GM18505 (cell line): Measurements from ENCODE around the gene RGMA.

ENCODE experiments used
- ATAC-seq: cut with Tn5 transposase; IDR thresholded peaks from one replicate; pipeline ENCODE4 v1.9.1; 2021; ENCODE audit not compliant: unreplicated experiment
- POLR2A ChIP-seq: IDR thresholded peaks from 4 replicates; pipeline ENCODE4 v1.6.1; 2011; ENCODE audit warnings: borderline replicate concordance; ENCODE audit not compliant: insufficient read depth, insufficient read length; ENCODE audit errors: extremely low read depth

The RGMA gene

DNA sequence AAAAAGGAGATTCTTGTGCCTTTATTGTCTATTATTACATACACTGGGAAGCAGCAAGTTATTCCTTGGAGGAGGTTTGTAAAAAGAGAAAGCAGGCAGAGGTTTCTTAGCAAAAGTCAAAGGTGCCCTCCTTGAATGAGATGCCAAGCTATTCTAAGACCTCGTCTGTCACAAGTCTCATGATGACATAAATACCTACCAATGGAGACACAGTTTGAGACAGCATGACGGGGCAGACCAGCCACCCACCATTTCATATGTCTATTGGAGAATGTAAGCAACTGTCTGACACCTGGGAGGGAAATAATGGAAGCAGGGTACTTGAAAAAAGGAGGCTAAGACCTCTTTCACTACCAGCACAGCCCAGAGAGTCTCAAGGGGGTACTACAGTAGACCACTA, 2.2 kb downstream of the RGMA start:
- TF ChIP-seq POLR2A, result no peak
- ATAC-seq, result no peak

DNA sequence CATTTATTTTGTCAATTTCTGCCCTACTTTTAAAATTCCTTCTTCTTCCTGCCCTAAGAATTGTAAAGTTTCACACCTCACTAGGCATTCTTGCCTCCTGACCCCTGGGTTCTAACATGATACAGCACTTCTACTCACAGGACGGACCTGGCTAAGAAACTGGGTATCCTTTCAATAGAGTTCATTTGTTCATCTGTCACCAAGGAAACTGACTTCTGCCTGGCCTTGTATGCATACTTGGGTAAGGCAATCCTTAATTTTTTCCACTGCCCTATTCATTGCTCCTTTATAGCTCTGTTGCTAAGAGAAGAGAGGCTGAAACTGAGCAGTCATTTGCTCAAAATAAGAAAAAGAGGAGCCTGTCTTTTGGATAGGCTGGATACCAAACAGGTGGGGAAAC, 3.3 kb downstream of the RGMA start:
- TF ChIP-seq POLR2A, result no peak
- ATAC-seq, result no peak

DNA sequence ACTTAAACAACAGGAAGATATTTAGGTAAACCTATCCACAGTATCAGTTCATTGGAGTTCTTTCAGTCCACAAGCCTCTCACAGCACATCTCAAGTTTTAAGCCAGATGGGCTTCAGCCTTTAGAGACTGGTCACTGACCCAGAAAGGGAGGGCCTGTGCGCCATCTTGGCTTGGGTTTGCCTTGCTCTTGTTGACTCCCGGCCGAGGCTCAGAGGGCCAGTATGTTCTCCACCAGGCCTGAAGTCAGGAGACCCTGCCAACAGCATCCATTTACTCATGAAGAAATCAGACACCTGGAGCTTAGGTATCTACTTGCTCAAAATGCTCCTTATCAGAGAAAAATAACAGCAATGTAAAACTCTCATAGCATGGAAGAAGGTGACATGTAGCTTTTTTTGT, 6.2 kb downstream of the RGMA start:
- no peak for ATAC-seq
- TF ChIP-seq POLR2A, result no peak

DNA sequence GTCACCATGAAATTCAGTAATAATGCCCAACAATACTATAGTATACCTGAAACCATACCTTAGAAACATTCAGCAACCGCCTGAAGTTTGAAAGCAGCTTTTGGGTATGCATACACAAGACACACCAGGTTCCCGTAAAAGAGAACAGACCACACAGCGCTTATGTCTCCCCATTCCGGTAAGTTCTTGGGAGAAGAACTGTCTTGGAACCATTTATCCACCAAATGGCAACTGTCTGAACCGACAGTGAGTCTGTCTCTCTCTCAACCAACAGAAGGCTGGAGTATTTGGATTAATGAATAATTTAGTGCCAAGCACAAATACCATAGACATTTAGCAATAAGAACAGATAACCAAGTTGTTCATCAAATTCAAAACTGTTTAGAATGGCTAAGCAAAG, 7.6 kb downstream of the RGMA start:
- TF ChIP-seq POLR2A, result no peak
- no peak for ATAC-seq

DNA sequence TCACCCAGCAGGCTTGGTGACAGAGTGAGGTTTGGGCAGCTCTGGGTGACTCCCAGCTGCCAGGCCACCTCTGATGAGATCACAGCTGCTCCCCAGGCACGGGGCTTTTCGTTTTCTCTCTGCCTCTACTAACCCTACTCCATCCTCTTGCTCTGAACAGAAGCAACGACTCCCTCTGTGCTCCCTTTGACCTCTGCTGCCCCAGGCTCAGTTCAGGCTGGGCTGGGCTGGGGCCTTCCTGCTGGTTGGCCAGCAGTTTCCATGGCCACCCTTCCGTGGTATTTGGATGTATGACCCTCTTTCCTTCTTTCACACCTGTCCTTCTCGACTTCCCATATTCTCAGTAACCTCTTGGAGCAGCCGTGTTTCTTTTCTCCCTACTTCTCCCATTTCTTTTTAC, 8.6 kb downstream of the RGMA start:
- no peak for ATAC-seq
- no peak for TF ChIP-seq POLR2A

DNA sequence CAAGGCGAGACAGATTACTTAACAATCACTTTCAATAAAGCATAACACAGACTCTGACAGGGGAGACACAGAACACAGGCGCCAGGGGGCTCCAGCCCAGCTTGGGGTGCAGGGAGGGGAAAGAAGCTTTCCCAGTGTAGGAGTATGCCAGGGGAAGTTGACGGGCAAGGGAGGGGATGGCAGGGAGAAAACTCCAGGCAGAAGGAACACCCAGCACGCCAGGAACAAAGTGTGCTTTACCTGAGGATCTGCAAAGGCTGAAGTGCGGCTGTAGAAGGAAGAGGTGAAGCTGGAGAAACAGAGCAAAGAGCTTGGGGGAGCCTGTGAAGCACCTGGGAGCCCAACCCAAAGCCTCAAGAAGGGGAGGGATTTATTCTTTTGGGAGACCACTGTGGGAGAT, 12.1 kb downstream of the RGMA start:
- no peak for TF ChIP-seq POLR2A
- ATAC-seq, result no peak

DNA sequence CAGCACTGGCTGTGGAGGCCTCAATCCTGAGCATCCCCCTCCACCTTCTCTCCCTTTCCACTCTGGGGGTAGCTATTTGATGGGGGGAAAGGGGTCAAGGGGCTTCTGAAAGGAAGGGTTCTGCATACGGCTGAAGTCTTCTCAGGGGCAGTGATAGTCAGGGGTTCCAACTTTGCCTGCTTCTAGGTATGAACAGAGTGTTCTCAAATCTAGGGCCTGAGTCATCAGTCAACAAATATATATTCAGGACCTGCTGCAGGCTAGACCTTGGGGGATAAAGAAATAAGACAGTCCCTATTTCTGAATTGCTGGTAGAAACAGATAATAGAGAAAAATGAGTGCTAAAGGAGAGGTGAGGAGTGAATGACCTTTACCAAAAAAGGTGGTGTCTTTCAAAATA, 12.8 kb downstream of the RGMA start:
- ATAC-seq, result no peak
- no peak for TF ChIP-seq POLR2A

DNA sequence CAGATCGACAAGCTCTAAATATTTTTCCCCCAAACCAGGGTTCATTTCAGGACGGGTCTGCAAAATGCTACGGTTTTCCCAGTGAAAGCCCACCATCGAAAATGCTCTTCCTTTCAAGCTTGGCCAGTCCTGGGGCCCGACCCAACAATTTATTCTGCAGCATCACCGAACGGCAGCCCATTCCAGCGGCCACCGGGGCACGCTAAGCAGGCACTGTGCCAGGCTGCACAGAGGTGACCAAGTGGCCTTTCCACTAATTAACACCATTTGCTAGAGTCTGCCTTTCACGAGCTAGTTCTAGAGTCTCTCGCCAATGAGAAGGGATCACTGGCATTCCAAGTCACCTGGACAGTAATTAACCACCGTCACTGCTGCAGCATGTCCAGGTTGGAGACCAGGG, 14.4 kb downstream of the RGMA start:
- no peak for ATAC-seq
- no peak for TF ChIP-seq POLR2A

DNA sequence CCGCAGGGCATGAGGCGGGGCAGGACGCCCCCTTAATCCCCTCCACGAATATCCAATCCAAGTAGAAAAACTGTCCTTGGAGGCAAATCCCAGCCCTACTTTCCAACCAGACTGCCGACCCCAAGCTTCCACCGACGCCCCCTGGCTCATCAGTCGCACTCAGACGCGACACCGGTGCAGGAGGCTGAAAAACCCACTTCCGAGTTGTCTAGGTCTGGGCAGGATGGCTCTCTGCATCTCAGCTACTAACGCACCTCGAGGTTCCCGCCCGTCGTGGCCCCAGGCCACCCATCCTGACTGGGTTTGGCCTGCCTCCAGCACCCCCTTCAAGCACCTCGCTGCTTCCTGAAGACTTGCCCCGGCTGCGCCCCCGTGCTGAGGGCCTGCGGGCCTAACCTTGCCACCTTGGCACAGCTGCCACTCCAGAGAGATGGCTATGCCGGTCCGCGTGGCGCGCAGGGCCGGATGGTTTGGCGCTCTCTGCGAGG, 15.5 kb downstream of the RGMA start:
- no peak for TF ChIP-seq POLR2A
- ATAC-seq, result no peak

DNA sequence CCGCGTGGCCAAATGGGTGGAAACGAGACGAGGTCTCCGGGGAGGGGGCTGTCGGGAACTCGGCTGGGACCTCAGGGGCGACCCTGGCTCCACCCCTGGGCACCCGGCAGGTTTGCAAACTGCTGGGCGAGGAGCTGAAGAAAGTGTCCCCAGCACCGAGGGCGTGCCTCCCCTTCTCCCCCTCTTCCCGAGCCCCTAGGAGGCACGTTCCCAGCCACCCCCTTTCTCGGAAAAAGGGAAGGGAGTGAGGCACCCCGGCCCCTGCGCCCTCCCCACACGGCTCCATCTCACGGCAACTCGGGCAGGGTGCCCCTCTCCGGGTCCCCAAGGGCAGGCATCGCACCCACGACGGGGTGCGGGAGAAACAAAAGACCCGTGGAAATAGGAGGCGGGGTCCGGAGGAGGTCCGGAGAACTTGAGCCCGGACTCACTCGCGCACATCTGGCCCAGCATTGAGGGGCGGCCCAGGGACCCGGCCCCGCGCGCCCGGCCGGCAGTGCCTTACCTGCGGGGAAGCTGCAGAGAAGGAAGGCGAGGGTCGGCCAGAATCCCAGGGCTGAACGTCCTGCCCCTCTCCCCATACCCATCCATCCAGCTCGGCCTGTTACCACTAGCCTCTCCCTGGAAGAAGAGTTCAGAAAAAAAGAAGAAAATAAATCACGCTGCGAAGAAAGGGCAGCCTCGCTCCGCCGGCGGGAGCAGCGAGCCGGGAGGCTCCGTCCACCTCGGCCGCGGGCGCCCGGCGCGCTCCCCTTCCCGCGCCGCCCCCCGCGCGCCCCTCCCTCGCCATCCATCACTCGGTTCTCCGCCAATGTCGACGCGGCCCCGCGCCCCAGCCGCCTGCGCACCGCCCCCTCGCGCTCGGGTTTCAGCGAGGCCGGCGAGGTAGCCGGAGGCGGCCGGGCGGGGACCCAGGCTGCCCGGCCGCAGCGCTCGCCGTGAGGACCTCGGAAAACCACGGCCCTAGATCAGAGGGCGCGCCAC, 16.3 kb downstream of the RGMA start:
- no peak for TF ChIP-seq POLR2A

DNA sequence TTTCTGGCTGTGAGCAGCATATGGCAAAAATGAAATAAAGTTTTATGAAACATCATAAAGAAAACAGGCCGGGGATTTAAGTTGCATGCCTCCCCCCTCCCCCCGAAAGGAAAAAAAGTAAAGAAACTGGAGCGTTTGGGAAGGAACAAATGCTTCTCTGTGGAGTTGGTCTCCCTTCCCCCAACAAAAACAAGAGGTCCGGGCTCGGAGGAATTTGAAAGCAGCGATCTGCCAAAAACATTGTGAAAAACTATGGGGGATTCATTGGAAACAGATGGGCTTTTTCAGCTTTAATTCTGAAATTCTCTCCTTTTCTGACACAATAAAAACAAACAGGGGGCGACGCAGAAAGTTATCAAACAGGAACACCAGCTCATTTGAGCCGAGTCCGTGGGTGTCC, 17.0 kb downstream of the RGMA start:
- ATAC-seq, result no peak
- TF ChIP-seq POLR2A, result no peak

More for the DNA sequence above, 16.3 kb downstream of the RGMA start:
- no peak for ATAC-seq

DNA sequence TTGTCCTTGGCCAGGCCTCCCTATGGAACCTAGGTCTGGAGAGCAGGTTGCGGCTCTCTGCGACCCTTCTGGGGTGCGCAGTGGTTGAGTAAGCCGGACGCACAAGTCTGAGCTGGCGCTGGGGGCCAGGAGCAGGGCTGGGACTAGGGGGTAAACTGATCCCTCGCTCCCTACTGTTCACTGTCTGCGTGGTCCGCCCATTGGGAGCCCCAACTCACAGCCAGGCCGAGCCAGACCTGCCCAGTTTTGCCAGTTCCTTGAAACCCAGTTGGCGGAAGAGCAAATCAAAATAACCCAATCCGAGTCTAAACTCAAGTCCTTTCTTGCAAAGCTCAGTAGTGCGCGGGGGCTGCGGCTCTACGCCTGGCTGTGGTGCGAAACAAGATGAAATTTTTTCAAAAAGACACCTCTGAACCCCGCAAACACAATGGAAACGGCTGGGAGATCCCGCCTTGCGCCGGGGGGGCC, 17.5 kb downstream of the RGMA start:
- no peak for TF ChIP-seq POLR2A
- no peak for ATAC-seq

DNA sequence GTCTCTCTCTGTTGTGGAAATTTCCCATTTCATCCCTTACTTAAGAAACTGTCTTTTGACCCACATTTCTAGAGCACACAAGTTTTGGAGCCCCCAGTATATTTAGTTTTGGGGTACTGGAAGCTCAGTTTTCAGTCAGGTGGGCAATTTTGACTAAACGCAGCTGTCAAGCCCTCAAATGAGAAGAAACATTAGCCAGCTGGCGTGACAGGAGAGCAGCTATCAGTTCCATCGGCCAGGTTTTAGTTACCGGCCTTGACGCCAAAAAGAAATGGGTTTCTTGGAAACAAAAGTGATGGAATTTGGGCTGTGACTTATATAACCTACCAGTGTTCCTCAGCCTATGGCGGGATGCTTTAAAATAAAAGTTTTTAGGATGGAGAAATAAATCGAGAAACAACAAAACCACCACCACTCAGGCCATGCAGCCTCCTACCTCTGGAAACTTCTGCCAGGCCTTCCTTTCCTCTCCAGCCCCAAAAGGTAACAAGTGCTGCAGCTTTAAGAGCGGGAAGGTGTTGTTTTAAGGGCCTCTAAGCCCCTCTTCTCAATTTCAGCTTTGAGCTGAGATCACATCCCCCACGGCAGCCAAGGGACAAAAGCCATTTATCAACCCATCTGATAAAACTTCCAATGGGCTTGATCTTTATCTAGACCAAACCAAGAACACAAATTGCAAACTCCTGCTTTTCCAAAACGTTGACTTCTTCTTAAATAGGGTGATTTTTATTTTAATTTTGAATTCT, 18.3 kb downstream of the RGMA start:
- no peak for TF ChIP-seq POLR2A
- no peak for ATAC-seq
